ENCODE data around the gene PSD. TPM values are rescaled to one million over a fixed set of nuclear protein-coding genes. Genes with fewer than 3 reads are reported as not detected.

PSD gene
- total RNA-seq, 6 experiments from 2014 or later, result 0.37 to 1.4 (median 0.69) TPM

GRCh38 chr10:102376901-102377300 is 41.7 kb downstream of the PSD start:
- Mint-ChIP-seq H3K36me3 (ENCODE audit: low read depth) (peaks cover 33% of the 10 kb centered on the region), H3K4me1 (ENCODE audit: low read depth) (no peaks in the 10 kb centered on the region), H3K27me3 (ENCODE audit: insufficient read depth) (peaks cover 8% of the 10 kb centered on the region), H3K9me3 (no peaks in the 10 kb centered on the region), H3K27ac (no peak overlapping the region), H3K4me3 (no peak overlapping the region)
- TF ChIP-seq CTCF (IDR thresholded peaks at IDR 0.05), result no peak
- DNase-seq, result no peak

GRCh38 chr10:102375867-102376266 is 42.7 kb downstream of the PSD start:
- no peak for TF ChIP-seq CTCF (IDR thresholded peaks at IDR 0.05)
- H3K36me3 Mint-ChIP-seq (ENCODE audit: low read depth), result peaks cover 32% of the 10 kb centered on the region
- H3K27ac Mint-ChIP-seq, result no peak overlapping the region
- no peak for DNase-seq
- H3K4me1 Mint-ChIP-seq (ENCODE audit: low read depth), result no peaks in the 10 kb centered on the region
- no peaks in the 10 kb centered on the region for H3K9me3 Mint-ChIP-seq
- no peak overlapping the region for H3K4me3 Mint-ChIP-seq
- peaks cover 8% of the 10 kb centered on the region for H3K27me3 Mint-ChIP-seq (ENCODE audit: insufficient read depth)

- Mint-ChIP-seq H3K4me1 (ENCODE audit: low read depth) (no peaks in the 10 kb centered on the region), H3K27ac (no peak overlapping the region)
- 0 out of 2 replicates have a peak, but pooled peaks have one; percentile 12 for TF ChIP-seq CTCF (IDR thresholded peaks at IDR 0.05)
These were observed 43.3 kb downstream of the PSD start for GRCh38 chr10:102375250-102375649.

GRCh38 chr10:102371295-102371694 is 47.3 kb downstream of the PSD start:
- no peak overlapping the region for H3K27ac Mint-ChIP-seq

More at GRCh38 chr10:102375250-102375649, 43.3 kb downstream of the PSD start:
- Mint-ChIP-seq H3K27me3 (ENCODE audit: insufficient read depth) (peaks cover 8% of the 10 kb centered on the region), H3K9me3 (no peaks in the 10 kb centered on the region), H3K36me3 (ENCODE audit: low read depth) (peaks cover 38% of the 10 kb centered on the region), H3K4me3 (no peak overlapping the region)
- DNase-seq, result no peak

GRCh38 chr10:102368077-102368476 is 50.5 kb downstream of the PSD start:
- Mint-ChIP-seq H3K9me3 (no peaks in the 10 kb centered on the region), H3K36me3 (ENCODE audit: low read depth) (peaks cover 61% of the 10 kb centered on the region), H3K4me1 (ENCODE audit: low read depth) (peaks cover 21% of the 10 kb centered on the region), H3K27me3 (ENCODE audit: insufficient read depth) (peaks cover 7% of the 10 kb centered on the region), H3K27ac (peak overlapping the region; percentile 29), H3K4me3 (no peak overlapping the region)
- no peak for TF ChIP-seq CTCF (IDR thresholded peaks at IDR 0.05)
- DNase-seq, result no peak

More at GRCh38 chr10:102371295-102371694, 47.3 kb downstream of the PSD start:
- no peak for DNase-seq
- H3K27me3 Mint-ChIP-seq (ENCODE audit: insufficient read depth), result peaks cover 10% of the 10 kb centered on the region
- no peak overlapping the region for H3K4me3 Mint-ChIP-seq
- peaks cover 53% of the 10 kb centered on the region for H3K36me3 Mint-ChIP-seq (ENCODE audit: low read depth)
- H3K9me3 Mint-ChIP-seq, result no peaks in the 10 kb centered on the region
- TF ChIP-seq CTCF (IDR thresholded peaks at IDR 0.05), result no peak
- H3K4me1 Mint-ChIP-seq (ENCODE audit: low read depth), result peaks cover 21% of the 10 kb centered on the region

- H3K27ac Mint-ChIP-seq, result peak overlapping the region; percentile 29; the same call in 1 of the 2 replicates
- H3K4me3 Mint-ChIP-seq, result no peak overlapping the region
- peaks cover 21% of the 10 kb centered on the region for H3K4me1 Mint-ChIP-seq (ENCODE audit: low read depth)
- peaks cover 62% of the 10 kb centered on the region for H3K36me3 Mint-ChIP-seq (ENCODE audit: low read depth)
- peaks cover 7% of the 10 kb centered on the region for H3K27me3 Mint-ChIP-seq (ENCODE audit: insufficient read depth)
- peak; percentile 21 for DNase-seq
- no peak for TF ChIP-seq CTCF (IDR thresholded peaks at IDR 0.05)
- H3K9me3 Mint-ChIP-seq, result no peaks in the 10 kb centered on the region
These were observed 51.1 kb downstream of the PSD start for GRCh38 chr10:102367441-102367840.
